Medulla oblongata (tissue), 1 donor: ENCODE results near the gene DGKA.

Source experiments
- DNase-seq: peaks from one replicate; pipeline ENCODE4 v3.0.0-alpha.2; 2015; ENCODE audit errors: extremely low spot score

DGKA gene

DNA sequence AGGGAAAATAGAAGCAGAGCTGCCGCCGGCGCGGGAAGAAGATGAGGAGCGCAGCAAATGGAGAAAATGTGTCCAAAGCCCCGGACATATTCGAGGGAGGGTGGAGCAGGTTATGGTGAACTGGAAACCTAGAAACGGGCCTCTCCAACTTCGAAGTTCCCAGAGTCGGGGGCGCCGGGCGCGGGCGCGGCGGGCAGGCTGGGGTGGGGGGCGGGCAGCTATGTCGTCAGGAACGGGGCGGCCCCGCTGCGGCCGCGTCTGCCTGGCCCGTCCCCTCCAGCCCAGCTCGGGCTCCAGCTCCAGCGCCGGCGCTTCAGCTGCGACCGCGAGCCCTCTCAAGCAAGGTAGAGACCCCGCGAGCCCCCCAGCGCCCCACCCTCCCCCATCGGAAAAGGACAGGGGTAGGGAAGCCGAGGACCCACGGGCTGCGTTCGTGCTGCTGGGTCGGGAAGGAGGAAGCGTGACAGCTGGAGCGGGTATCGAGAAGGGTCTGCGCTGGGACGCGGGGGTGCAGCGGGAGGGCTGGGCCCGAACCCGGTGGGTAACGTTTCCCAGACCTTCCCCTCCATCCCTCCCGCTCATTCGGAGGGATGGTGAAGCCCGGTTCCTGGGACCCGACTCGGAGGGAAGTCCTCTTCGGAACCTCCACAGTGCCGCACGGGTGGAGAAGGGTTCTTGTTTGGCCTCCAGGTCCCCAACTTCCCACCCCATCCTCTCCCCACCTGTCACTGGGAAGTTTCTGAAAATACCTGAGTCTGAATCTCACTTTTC lies 1.0 kb downstream of the DGKA start:
- DNase-seq, result peak; percentile 43

DNA sequence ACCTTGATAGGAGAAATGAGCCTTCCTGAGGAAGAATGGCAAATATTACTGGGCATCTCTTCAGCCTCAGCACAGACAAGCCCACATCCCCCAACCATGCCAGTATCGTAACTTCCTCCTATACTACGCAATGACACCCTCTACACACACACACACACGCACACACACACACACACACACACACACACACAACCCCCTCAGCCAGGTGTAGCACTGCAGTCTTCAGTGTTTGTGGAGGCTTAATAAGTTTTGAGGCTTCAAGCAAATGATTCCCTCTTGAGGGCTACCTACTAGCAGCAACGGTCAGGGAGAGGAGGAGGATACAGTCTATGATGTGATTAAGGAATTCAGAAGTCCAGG lies 1.6 kb downstream of the DGKA start:
- peak; percentile 13 for DNase-seq

DNA sequence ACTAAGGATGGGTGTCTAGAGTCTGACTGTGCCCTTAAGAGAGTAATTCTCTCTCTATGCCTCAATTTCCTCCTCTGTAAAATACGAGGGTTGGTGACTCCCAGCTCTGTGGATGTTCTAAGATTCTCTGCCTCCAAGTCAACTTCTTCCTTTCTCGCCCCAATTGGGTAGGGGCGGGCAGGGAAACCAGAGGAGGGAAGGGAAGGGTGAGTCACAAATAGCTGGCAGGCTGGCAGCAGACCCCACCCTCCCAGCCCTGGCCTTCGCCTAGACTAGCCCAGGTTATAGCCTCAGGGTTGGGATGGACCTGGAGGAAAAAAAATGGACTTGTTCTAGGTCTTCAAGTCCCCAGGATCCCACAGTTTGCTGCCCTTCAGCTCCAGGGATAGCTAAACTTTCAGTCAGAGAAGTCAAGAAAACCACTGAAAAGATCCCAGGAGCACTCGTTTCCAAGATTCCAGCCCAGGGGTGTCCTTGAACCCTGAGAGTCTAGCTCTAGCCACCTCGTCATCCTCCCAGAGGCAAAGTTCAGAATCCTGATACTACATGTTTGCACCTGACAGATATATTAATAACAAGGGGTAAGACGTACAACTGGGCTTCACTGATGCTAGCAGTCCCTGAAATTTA lies 2.3 kb downstream of the DGKA start:
- no peak for DNase-seq

DNA sequence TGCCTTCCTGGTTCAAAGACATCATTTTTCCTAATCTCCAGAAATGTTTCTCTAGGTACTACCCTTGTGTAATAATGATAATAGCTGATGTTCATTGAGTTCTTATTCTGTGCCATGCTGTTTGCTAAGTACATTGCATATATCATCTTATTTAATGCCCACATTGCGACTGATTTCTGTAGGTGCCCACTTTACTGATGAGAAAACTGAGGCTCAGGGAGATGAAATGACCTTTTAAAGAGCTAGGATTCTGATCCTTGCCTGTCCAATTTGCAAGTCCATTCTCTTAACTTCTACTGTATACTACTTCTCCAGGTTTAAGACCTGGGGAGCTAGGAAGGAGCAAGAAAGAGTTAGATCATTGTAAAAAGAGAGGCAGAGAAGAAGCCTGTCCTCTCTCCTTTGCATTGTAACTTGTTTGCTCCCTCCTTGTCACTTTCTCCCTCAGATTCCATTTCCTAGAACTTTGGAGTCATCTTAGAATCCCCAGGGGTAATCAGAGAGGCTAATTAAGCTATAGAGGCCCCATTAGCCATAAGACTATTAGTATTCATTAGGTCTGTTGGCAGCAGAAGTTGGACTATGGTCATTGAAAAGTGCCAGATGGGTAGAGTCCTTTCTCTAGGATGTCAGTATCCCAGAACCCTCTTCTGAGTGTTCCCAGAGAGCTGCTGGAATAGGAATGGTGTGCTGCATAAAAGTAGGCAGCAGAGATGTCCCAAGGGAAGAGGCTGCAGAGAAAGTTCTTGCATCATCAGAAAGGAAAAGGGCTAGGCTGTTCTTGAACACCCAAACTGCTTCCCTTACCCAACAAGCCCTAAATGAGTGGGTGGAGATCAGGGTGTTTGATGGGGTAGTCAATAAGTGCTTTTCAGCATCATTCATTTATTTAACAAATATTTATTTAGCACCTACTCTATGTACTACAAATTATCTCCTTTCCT lies 3.1 kb downstream of the DGKA start:
- no peak for DNase-seq

DNA sequence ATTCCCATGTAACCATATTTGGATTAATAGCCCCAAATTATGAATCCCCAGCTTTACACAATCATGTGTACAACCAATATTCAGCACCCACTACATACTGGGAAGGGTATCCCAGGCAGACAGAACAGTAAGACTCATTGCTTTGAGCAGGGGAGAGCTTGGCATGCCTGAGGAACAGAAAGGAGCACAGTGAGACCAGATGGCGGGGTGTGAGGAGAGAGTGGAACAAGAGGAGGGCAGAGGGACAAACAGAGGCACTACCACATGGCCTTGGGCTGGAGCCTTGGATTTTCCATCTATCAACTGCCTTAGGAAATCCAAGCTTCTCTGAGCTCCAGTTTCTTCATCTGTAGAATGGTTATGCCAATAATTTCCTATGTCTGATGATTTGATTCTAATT lies 3.8 kb downstream of the DGKA start:
- DNase-seq, result no peak

DNA sequence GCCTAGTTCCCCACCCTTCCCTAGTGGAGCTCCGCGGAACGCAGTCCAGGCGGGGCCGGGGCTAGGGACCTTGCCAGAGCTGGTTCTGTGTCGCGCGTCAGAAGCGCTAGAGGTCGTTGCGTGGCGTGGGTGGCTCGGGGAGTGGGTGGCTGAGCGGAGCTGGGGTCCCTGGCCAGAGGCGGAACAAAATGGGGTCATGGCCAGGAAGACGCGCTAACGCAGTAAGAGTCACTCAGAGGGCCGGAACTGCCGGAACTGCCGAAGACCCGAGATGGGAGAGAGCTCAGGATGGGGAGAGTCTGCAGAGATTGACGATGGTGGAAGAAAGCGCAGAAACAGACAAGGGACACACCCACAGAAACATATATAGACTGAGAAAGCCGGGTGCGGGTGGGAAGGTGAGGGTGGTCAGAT lies 4.8 kb downstream of the DGKA start:
- no peak for DNase-seq

DNA sequence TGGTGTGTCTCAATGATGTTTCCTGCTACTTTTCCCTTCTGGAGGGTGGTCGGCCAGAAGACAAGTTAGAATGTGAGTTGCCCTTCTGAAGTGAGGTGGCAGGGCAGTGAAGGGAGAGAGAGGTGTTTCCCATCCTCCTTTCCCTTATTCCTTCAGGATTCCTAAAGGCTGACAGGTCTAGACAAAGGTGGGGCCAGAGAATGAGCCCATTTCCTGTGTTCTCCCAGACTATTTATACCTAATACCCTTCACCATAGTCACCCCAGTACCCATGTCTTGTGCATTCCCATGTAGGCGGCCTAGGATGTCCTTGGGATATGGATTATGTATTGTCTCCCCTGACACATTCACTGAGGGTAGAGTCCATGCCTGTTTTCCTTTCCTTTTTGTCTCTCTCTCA lies 7.0 kb downstream of the DGKA start:
- no peak for DNase-seq

DNA sequence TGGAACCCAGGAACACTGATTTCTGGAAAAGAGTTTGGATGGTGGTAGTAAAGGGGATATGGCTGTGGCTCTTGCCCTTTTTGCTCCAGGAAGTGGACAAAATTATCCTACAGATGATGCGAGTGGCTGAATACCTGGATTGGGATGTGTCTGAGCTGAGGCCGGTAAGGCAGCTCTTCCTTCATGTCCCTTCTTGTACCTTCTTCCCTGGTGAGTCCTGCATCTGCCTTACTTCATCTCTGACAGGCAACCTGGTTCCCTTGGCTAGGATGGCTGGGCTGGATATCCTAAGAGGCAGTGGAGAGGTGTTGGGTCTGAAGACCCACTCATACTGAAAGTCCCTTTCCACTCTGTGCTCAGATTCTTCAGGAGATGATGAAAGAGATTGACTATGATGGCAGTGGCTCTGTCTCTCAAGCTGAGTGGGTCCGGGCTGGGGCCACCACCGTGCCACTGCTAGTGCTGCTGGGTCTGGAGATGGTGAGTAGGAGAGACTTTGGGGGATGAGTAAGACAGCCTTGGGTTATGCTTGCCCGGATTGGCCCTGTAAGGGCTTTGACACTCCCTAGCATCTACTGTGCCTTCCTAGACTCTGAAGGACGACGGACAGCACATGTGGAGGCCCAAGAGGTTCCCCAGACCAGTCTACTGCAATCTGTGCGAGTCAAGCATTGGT lies 8.0 kb downstream of the DGKA start:
- DNase-seq, result no peak

DNA sequence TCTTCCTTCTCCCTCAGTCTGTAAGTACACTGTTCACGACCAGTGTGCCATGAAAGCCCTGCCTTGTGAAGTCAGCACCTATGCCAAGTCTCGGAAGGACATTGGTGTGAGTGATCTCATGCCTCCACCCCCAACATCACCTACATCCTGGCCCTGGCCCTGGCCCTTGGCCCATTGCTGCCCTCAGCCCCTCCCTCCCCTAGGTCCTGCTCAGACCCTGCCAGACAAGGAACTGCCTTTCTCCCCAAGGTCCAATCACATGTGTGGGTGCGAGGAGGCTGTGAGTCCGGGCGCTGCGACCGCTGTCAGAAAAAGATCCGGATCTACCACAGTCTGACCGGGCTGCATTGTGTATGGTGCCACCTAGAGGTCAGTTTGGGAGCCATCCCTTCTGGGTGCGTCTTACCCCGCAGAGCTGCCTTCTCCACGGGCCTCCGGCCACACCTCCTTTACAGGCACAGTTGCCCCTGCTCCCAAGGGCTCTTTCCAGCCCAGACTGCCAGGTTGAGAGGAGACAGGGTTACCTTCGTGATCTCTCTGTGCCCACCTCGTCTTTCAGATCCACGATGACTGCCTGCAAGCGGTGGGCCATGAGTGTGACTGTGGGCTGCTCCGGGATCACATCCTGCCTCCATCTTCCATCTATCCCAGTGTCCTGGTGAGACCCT lies 9.2 kb downstream of the DGKA start:
- DNase-seq, result peak; percentile 93

DNA sequence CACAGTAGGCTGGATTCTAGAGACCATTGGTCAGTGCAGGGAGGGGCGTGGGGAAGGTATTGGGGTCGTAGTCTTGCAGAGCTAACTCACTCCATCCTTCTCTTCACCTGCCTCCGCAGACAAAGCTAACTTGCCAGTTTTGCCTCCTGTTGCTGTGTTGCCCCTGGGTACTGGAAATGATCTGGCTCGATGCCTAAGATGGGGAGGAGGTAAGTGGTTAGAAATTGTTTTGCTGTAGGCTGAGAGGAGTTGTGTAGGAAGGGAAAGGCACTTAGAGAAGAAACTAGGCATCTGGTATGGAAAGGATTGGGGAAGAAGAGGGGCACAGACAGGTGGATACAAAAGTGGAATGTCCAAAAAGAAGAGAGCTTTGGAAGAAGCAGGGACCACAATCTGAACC lies 11.1 kb downstream of the DGKA start:
- no peak for DNase-seq

DNA sequence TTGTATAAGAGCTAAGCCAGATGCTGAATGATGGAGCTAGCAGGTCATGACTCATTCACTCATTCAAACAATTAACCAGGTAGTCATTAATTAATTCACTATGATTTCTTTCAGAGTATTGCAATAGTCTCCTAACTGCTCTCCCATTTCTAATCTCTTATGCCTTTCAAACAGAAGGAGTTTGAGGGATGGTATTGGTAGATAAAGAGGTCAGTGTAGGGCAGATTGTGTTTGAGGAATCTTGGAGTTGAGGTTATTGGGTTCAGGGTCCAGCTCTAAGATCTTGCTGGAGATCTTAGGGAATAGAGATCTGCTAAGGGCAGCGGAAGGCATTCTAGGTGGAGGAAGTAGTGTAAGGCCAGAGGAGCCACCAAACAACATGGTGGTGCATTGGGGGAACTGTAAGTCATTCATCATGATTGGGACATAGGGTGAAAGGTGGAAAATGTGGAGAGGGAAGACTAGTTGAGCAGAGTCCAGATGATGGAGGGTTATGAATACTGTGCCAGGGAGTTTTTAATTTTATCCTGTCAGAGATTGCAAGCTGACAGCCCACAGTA lies 11.7 kb downstream of the DGKA start:
- DNase-seq, result no peak

DNA sequence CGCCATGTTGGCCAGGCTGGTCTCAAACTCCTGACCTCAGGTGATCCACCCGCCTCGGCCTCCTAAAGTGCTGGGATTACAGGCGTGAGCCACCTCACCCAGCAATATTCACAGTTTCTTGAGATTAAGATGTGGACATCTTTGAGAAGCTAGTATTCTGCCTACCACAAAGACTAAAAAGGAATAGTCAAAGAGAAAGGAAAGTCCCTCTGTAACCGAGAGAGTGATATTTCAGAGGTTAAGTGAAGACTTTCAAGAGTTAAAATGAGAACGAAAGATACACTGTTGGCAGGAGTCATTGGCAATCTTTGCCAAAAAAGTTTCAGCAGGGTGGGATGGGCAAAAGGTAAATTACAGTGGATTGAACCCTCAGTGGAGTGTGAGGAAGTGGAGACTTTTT lies 15.6 kb downstream of the DGKA start:
- no peak for DNase-seq

DNA sequence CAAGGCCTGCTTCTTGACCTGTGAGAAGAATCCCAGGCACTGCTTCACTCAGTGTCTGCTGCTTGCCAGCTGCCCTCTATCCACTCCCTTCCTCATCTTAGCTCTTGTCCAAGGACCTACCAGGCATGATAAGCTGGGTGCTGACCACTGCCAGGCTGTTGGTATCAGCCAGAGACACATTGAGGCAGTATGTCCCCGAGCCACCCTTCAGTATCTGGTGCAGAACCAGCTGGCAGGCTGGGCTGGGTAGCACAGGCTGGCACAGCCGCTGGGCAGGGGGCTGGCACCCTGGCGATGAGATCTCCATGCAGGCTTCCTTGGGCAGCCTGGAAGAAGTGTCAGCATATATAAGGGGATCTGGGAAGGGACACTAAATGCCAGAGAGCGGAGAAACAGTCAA lies 24.4 kb downstream of the DGKA start:
- no peak for DNase-seq

DNA sequence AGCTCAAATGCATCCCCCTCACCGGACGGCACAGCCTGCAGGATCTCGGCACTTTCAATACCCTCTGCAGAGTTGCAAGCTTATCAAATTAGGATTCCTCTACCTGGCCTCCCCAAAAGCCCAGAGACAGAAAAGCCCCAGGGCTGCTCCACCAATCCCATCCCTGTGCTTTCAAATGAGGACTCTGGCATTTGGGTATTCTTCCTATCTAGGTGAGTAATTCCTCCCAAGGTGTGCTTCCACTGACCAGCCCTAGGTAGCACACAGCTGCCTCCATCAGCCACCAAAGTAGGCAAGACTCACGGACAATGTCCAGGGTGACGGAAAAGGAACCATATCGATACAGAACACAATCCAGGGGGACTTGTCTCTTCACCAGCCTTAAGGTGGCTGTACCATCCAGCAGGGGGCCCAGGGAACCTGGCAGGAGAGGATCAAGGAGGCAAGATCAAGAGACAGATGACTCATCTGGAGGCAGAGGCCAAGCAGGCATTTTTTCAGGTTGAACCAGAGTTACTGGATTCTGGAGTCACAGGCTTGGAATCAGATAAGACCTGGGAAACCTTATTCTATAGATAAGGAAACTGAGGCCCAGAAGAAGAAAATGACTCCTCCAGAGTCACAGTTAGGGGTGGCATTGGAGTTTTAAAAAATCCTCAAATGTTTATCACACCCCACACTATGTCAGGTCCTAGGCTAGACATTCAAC lies 25.0 kb downstream of the DGKA start:
- DNase-seq, result no peak

DNA sequence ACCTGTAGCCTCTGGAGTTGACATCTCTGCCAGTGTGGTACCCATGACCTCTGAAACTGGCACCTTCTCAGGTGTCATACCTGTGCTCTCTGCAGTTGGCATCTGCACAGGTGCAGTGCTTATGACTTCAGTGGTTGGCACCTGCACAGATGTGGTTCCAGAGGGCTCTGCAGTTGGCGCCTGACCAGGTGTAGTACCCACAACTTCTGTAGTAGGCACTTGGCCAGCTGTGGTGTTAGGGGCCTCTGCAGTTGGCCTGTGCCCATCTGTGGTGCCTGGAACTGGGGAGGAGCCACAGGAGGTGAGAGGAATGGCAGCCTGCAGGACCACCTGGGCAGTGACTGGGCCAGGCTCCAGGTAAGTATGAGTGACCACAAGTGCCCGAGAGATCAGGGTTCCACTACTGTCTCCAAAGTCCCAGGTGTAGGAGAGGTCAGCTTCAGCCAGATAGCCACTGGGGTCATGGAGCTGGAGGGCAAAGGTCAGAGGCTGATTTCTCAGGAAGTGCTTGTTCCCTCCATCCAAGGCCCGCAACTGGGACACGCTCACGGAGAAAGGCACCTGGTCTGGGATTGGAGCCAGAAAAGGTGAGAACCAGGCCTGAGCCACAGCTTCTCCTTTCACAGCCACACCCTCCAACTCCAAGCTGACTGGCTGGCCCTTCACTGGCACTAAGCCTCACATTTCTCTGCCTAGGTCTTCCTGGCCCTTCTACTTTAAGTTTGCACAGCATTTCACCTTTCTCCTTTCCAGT lies 26.3 kb downstream of the DGKA start:
- DNase-seq, result no peak

DNA sequence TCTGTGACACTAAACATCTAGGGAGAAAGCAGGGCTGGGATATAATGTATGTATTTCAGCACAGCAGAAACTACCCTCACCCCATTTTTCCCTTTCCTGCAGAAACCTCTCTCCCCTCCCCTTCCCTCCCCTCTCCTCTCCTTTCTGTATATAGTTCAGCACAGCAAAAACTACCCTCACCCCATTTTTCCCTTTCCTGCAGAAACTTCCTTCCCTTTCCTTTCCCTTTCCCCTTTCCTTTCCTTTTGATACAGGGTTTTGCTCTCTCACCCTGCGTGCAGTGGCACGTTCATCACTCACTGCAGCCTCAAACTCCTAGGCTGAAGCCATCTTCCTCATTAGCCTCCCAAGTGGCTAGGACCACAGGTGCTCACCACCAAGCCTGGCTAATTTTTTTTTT lies 32.8 kb downstream of the DGKA start:
- DNase-seq, result no peak

DNA sequence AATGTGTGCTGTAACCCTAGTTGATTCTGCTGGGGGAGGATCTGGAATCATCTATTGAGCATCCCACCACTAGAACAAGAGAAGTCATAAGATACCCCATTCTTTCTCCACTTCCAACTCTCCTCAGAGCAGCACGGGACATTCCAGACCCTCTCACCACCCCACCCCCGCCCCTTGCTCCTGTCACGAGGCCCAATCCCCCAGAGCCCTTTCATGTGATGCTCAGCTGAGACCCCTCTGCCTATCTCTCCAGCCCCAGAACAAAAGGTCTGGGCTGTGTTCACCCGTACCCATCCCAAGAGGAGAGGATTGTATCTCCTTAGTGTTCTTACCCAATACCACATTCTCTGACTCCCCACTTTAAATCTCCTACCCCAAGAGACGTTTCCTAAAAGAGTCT lies 34.3 kb downstream of the DGKA start:
- DNase-seq, result no peak

DNA sequence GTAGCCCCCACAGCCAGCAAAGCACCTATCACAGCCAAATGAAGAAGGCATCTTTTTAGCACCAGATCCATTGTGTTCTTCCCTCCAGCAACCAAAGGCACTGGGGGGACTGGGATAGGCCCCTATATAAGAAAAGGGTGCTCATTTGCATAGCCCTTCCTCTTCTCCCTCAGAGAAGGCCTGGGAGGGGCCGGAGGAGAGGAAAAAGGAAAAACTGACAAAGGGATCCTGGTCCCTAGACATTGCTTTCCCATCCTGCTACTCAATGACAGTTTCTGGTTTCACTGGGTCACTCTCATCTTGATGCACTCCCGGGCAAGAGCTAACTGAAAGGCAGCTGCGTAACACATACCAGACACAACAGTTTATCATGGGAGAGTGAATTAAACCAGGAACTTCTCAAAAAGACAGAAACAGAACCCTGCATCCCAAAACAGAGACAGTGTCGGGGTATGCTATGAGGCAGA lies 35.0 kb downstream of the DGKA start, which contains the start of gene PMEL:
Gene PMEL, minus strand, starts transcription at position 102 of the 467 bp plus-strand sequence. Its CDS starts 31 bp downstream, at position 71.
- no peak for DNase-seq
